Measurements from ENCODE around the gene CDH5. TPM values are rescaled to one million over a fixed set of nuclear protein-coding genes. Genes with fewer than 3 reads are reported as not detected.

The CDH5 gene
- total and polyA plus RNA-seq, 2 of the 8 experiments (the other 6 are each of a cell fraction or from before 2014, with no cell fraction given): 0.32 TPM

GRCh38 chr16:66402591-66403230 lies 36.2 kb downstream of the CDH5 start:
- no peak overlapping the region; the same call in 1 of the 2 replicates for H4K8ac ChIP-seq (ENCODE audit: extremely low read depth, insufficient read depth, low read length)
- 0 out of 4 replicates have a peak, but pooled peaks cover 0 to 3% of the 10 kb centered on the region in 2 experiments for H3K9me3 ChIP-seq (ENCODE audit: insufficient read depth in 2 of 2, low read depth in 1 of 2, low read length in 1 of 2)
- WGBS, 2 experiments (ENCODE audit: extremely low coverage in 1 of 2, insufficient coverage in 1 of 2, insufficient read length in 1 of 2, insufficient replicate concordance in 2 of 2, low coverage in 1 of 2, low lambda C conversion rate in 2 of 2, missing lambda C conversion rate in 1 of 2): 95% methylated on average over 22 of the region's 61 CpGs; no CpG with 5 or more reads in 1 of the 2 experiments
- no peaks in the 10 kb centered on the region for H3K79me2 ChIP-seq (ENCODE audit: control insufficient read depth in 1 of 2, insufficient read depth in 2 of 2, low read length in 2 of 2)
- peaks cover 2% of the 10 kb centered on the region; the same call in 1 of the 2 replicates for H3K23me2 ChIP-seq (ENCODE audit: low read depth, low read length)
- H4K20me1 ChIP-seq (replicated peaks in 1 of 2; ENCODE audit: control insufficient read depth in 1 of 2, insufficient read depth in 2 of 2, low read length in 2 of 2): no peaks in the 10 kb centered on the region
- H2BK12ac ChIP-seq (ENCODE audit: low read depth, low read length): no peak overlapping the region
- no peak overlapping the region for H3K27ac ChIP-seq (ENCODE audit: low read depth, low read length)
- H3K4me1 ChIP-seq (replicated peaks in 1 of 4; ENCODE audit: control insufficient read depth in 3 of 4, insufficient read depth in 4 of 4, low read length in 3 of 4): peaks cover 0 to 5% (median 1%) of the 10 kb centered on the region in 4 experiments; a peak in 2 of 7 replicates
- no peak overlapping the region for H2BK15ac ChIP-seq (ENCODE audit: low read length)
- H3K27me3 ChIP-seq (replicated peaks in 1 of 4; ENCODE audit: control insufficient read depth in 3 of 4, extremely low read depth in 1 of 4, insufficient read depth in 3 of 4, low read length in 3 of 4): peaks cover 0 to 3% (median under 1%) of the 10 kb centered on the region in 4 experiments; a peak in 3 of 7 replicates
- H2BK120ac ChIP-seq (replicated peaks; ENCODE audit: low read depth, low read length): no peak overlapping the region
- DNase-seq (ENCODE audit: low read depth in 1 of 2, low spot score in 2 of 2) (no peak), FAIRE-seq (no peak)
- CTCF ChIA-PET (ENCODE audit: partially characterized antibody): interaction anchor here (0.7 to 11.3 kb wide), 5 partner anchors 12 to 113 kb away, joined by 3 to 226 read pairs (median 3); no protein-coding TSS in a partner anchor
- H3K56ac ChIP-seq (replicated peaks; ENCODE audit: insufficient read length, low read depth, low read length): no peak overlapping the region
- H3K23ac ChIP-seq (ENCODE audit: insufficient read length): no peak overlapping the region
- no peak overlapping the region for H3K4me3 ChIP-seq (ENCODE audit: extremely low read depth in 1 of 4, insufficient read depth in 2 of 4, low read depth in 3 of 4, low read length in 4 of 4)
- H4K91ac ChIP-seq (replicated peaks; ENCODE audit: insufficient read length, low read length): no peak overlapping the region
- no peak overlapping the region for H3K9ac ChIP-seq (replicated peaks in 1 of 4; ENCODE audit: extremely low read depth in 1 of 4, low read depth in 3 of 4, low read length in 3 of 4)
- no peak overlapping the region for H2AK5ac ChIP-seq (ENCODE audit: low read depth, low read length)
- H2BK20ac ChIP-seq (ENCODE audit: low read length): no peak overlapping the region
- no peaks in the 10 kb centered on the region; the same call in 1 of the 2 replicates for H3K79me1 ChIP-seq (ENCODE audit: low read depth, low read length)
- no peak overlapping the region for H3K14ac ChIP-seq (ENCODE audit: insufficient read length)
- H3K4ac ChIP-seq (replicated peaks; ENCODE audit: insufficient read length, low read depth, low read length): no peak overlapping the region
- no peak overlapping the region for H3K4me2 ChIP-seq (ENCODE audit: insufficient read depth in 1 of 2, low read depth in 2 of 2, low read length in 2 of 2)
- H2BK5ac ChIP-seq (ENCODE audit: low read depth, low read length): no peak overlapping the region
- H4K5ac ChIP-seq (ENCODE audit: insufficient read length, low read depth, low read length): no peak overlapping the region
- H2AFZ ChIP-seq (ENCODE audit: low read length): no peak overlapping the region
- no peaks in the 10 kb centered on the region for H3K36me3 ChIP-seq (ENCODE audit: control insufficient read depth in 2 of 4, insufficient read depth in 4 of 4, low read length in 3 of 4)
- H3K18ac ChIP-seq (ENCODE audit: extremely low read depth, low read length): no peak overlapping the region
- POLR2A ChIA-PET (ENCODE audit: partially characterized antibody): interaction anchor here (1.0 kb wide), 1 partner anchor 9 kb away, joined by 3 read pairs; no protein-coding TSS in a partner anchor
- TF ChIP-seq PHF8 (conservative IDR thresholded peaks at IDR 0.05; ENCODE audit: low read depth, low read length) (no peak), GABPA (IDR thresholded peaks at IDR 0.05; ENCODE audit: borderline replicate concordance, insufficient read depth, low read length) (no peak), TCF12 (IDR thresholded peaks at IDR 0.05; ENCODE audit: low read depth, low read length) (no peak), JUN (IDR thresholded peaks at IDR 0.05; ENCODE audit: low read depth, low read length) (no peak), BACH1 (IDR thresholded peaks at IDR 0.05; ENCODE audit: low read length) (no peak), SUZ12 (IDR thresholded peaks at IDR 0.05; ENCODE audit: low read length) (no peak), USF2 (IDR thresholded peaks at IDR 0.05; ENCODE audit: low read length) (no peak), JUND (IDR thresholded peaks at IDR 0.05; ENCODE audit: low read length) (no peak), CBX5 (IDR thresholded peaks at IDR 0.05; ENCODE audit: low read depth, low read length) (no peak), CEBPB (IDR thresholded peaks at IDR 0.05; ENCODE audit: low read depth, low read length) (no peak), BCL11A (IDR thresholded peaks at IDR 0.05; ENCODE audit: low read depth in 2 of 2, low read length in 2 of 2) (no peak), RFX5 (IDR thresholded peaks at IDR 0.05; ENCODE audit: borderline replicate concordance, low read depth, low read length) (no peak)
